DMS 273 (cell line): ENCODE data around the gene VRK2.
"Not testable (repeated sequence)": the region's sequence is repeated elsewhere in the genome, so short reads cannot be mapped to it uniquely, and the experiment has no call there.

ENCODE experiments used
- DNase-seq: peaks from one replicate; lab custom pipeline; 2025; ENCODE audit not compliant: unreplicated experiment; lab: John Stamatoyannopoulos, UW

The VRK2 gene

DNA sequence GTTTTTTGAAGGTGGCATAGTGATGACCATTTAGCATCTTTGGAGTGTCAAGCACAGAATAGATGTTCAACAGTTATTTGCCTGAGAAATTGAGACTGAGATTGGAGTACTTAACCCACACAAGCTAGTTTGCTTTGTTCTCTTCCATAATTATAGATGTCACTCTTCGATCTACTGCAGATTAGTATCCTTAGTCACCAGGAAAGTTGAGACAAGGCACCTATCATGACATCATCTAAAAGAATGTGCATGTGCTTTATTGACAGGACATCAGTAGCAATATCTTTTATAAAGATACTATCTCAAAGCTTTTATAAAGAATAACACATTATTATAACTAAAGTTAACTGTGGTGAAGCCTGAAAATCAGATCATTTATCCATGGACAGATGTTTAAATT is 6.4 kb downstream of the VRK2 start:
- DNase-seq = peak; percentile 15

DNA sequence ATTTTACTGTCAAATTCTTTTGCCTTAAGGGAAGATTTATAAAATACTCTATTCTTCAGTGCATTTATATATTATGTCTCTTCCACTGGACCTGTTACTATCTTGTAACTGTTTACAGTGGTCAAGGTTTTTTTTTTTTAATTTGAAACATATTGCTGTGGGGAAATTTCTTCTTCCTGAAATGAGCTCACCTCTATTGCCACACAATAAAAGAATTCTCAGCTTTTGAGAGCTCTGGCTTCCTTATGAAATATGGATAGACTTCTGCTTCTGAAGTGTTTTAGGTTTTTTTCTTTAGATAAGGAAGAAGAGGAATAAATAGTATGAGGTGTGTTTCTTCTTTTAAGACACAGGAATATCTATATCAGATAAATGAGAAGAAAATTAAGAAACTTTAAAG is 7.7 kb downstream of the VRK2 start:
- no peak for DNase-seq

DNA sequence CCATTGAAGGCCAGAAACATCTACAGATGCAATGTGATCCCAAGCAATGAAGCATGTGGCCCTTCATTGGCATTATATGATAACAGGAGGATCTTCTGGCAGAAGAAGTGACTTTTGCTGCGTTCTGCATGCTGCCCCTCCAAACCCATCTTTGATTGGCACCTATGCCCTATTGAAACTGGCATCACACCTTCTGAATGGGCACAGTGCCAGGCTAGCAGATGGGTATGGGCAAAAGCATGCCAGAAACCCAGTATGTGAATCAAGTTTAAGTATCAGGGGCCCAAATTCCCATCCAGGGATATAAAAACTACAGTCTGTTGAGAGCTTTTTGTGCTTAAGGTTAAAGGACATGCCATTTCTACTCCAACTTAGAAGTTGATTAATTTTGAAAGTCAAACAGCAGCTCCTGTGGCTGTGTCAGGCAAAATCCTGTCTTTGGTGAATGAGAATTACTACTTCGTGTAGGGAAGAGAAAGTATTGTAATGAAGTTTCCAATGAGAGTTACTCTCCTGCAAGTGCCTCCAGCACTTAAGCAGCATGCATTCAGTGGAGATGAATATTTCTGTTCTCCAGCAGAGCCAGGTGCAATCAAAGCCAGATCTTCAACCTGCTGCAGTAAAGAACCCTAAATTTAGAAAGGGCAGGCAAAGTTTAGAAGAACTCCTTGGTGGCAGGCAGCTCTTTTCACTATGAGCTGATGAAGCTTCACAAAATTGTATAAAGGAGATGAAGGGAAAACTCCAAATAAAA is 8.6 kb downstream of the VRK2 start:
- DNase-seq = peak; percentile 80

DNA sequence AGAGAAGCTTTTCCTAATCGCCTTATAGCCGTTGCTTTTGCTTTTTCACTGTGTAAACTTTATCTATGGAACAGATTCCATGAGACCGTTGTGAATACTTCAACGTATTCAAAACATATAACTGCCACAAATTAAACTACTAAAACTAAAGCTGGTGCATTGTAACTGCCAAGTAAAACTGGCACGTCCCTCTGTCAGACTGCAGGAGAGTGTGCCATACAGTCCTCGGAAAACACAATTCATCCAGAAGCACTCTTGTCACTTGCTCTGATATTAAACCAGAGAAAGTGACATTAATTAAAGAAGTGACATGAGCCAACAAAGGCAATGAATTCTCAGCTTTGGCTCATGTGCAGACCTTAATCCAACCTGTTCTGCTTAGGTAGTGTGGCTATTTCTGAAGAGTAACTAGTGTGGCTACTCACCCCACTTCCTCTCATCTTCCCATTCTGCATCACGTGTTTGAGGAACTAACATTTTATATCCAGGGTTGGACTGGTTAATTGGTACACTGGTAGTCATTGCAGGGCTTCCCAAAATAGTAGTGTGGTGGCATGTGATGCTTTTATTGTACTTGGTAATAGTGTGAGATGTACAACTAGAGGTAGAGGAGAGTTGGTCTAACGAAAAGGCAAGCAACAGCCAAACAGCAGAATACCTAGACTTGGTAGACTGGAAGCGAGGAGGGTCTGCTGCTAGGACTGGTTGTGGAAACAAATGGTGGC is 9.7 kb downstream of the VRK2 start:
- DNase-seq = no peak

DNA sequence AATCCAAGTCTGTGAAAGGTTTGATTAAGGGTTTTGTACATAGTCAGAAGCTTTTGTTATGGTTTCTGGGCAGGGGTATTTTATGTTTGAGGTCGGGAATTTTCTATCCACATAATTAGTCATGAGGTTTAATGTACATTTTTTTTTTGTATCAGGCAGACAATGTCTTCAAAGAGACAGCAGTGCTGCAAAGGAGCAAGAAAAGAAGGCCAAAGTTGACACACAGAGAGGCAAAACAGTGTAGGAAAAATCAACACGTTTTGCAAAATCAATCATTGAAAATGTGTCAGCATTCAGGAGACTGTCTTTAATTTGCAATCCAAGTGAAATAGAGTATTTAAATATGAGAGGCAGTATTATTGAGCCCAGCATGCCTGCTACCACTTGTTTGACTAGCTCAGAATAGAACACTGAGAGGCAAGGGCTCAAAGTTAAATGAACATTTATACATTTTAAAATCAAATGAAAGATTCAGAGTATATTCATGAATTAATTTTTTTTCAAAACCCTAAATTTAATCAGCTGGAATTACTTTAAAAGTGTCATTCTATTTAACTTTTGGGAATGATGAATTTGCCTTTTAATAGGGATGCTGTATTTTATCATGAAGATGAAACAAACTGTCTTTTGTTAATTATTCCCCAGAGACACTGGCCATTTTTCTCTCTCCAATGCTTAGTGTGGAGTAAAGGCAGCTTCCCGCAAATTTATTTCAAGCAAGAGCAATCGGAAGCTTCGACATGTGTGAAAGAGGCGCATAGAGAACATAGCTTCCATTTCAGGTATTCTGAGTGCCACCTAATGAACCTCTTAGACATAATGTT is 11.3 kb downstream of the VRK2 start:
- no peak for DNase-seq

DNA sequence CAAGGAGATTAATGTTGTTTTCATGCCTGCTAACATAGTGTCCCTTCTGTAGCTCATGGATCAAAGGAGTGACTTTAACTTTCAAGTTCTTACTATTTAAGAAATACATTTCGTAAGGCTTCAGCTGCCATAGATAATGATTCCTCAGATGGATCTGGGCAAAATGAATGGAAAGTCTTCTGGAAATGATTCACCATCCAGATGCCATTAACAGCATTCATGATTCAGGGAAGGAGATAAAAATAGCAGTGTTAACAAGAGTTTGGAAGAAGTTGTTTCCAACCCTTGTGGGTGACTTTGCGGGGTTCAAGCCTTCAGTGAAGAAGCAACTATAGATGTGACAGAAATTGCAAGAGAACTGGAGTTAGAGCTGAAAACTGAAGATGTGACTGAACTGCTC is 17.0 kb downstream of the VRK2 start:
- DNase-seq = no peak

DNA sequence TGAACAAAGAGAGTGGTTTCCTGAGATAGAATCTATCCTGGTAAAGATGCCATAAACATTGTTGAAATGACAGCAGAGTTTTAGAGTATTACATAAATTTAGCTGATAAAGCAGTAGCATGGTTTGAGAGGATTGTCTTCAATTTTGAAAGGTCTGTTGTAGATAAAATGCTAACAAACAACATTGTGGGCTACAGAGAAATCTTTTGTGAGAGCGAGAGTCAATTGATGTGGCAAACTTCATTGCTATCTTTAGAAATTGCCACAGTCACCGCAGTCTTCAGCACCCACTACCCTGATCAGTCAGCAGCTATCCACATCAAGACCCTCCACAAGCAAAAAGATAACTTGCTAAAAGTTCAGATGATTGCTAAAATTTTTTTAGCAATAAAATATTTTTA is 17.5 kb downstream of the VRK2 start:
- no peak for DNase-seq

DNA sequence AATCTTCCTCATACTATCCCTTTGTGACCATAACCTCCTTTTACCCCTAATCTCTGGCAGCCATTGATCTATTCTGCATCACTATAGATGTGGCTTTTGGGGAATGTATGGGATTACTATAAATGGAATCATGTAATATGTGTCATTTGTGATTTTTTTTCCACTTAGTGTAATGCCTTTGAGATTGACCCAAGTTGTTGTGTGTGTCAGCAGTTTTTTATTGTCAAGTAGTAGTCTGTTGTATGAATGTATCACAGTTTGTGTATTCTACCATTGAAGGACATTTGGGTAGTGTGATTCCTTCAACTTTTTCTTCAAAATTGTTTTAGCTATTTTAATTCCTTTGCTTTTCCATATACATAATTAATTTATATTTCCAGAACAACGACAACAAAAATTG is 18.6 kb downstream of the VRK2 start:
- DNase-seq = no peak

DNA sequence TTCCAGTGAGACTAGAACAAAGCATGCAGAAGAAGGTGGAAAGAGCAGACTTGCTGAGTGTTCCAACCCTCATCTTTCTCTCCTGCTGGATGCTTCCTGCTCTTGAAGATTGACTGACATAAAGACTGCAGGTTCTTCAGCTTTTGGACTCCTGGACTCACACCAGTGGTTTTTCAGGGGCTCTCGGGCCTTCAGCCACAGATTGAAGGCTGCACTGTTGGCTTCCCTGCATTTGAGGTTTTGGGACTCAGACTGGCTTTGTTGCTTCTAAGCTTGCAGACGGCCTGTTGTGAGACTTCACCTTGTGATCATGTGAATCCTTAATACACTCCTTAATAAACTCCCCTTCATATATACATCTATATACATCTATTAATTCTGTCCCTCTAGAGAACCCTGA is 20.4 kb downstream of the VRK2 start:
- no peak for DNase-seq

DNA sequence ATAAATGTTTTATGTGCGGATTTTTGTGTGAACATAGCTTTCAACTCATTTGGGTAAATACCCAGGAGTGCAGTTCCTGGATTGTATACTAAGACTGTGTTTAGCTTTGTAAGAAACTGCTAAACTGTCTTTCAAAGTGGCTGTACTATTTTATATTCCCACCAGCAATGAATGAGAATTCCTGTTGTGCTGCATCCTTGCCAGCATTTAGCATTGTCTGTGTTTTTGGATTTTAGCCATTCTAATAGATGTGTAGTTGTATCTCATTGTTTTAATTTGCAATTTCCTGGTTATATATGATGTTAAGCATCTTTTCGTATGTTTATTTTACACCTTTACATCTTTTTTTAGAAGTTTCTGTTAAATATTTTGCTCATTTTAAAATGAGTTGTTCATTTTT is 24.2 kb downstream of the VRK2 start:
- no peak for DNase-seq

DNA sequence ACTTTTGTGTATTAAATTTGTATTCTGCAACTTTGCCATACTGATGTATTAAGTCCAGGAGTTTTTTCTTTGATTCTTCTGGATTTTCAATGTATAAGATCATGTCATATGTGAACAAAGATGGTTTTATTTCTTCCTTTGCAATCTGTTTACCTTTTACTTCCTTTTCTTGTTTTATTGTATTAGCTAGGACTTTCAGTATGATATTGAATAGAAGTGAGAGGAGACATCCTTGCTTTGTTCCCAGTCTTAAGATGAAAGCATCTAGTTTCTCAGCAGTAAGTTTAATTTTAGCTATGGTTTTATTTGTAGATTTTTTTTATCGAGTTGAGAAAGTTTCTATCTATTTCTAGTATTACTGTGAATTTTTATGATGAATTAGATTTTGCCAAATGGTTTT is 25.5 kb downstream of the VRK2 start:
- no peak for DNase-seq

DNA sequence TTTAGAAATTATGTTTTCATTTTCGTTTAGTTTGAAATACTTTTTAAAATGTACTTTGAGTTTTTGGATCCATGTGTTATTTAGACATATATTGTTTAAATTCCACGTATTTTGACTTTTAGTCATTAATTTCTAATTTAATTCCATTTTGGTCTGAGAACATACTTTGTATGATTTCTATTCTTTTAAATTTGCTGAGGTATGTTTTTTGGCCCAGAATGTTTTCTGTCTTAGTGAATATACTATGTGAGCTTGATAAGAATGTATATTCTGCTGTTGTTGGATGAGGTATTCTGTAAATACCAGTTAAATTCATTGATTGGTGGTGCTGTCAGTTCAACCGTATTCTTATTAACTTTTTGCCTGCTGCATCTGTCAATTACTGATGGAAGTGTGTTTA is 26.4 kb downstream of the VRK2 start:
- no peak for DNase-seq

DNA sequence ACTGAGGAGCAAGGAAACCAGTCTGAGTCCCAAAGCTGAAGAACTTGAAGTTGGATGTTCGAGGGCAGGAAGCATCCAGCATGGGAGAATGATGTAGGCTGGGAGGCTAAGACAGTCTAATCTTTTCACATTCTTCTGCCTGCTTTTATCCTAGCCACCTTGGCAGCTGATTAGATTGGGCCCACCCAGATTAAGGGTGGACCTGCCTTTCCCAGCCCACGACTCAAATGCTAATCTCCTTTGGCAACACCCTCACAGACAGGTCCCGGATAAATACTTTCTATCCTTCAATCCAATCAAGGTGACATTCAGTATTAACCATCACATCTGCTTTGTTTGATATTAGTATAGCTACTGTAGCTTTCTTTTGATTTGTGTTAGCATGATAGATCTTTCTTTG is 27.1 kb downstream of the VRK2 start:
- no peak for DNase-seq

DNA sequence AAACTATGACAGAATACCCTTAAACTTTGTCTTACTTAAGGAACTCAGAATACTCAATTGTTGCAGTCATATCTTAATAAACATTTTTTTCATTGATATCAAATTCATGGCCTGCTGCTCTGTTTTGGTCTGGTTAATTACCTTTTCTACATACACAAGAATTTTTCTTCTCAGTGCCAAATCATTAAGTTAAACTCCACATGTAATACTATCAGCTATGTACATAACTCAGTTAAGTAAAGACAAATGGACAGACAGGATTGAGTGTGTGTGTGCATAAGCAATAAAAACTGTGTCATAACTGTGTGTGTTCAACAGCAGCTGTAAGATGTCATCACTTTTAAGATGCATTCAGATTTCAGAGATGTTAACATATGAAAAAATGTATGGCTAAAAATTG is 34.4 kb downstream of the VRK2 start:
- no peak for DNase-seq

DNA sequence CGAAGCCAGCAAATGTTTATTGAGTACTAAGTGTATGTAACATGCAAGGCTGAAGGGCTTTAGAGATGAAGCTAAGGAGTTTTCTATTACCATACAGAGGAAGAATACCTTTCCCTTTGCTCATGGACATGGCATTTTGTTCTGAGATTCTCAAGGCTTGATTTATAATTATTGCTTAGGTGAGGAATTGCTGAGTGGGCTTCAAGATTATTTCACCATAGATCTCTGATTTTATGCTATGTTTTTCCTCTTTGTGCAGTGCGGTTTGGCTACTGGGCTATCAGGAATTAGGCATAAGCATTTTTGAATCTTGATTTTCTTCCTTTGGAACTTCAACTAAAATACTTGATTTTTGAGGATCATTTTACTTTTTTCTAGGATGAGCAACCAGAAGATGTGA is 42.5 kb downstream of the VRK2 start:
- DNase-seq = no peak

DNA sequence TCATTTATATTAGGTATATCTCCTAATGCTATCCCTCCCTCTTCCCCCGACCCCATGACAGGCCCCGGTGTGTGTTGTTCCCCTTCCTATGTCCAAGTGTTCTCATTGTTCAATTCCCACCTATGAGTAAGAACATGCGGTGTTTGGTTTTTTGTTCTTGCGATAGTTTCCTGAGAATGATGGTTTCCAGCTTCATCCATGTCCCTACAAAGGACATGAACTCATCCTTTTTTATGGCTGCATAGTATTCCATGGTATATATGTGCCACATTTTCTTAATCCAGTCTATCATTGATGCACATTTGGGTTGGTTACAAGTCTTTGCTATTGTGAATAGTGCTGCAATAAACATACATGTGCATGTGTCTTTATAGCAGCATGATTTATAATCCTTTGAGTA is 46.2 kb downstream of the VRK2 start:
- not testable (repeated sequence) for DNase-seq

DNA sequence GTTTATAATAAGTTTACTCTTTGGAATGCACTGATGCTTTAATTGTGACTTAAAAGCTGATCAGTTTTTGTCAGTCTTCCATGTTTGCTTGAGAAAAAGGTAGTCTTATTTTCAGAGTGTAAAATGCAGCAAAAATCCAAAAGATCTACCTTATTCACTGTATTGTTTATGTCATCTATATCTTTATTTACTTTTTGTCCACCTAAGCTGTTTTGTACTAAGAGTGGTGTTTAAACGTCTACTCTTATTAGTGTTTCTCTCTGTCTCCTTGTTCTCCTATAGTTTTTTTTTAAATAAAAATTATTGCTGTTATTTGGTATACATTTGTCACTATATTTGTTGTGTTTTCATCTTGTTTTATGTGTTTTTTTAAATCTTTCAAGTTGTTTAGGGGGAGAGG is 50.4 kb downstream of the VRK2 start:
- DNase-seq = no peak

DNA sequence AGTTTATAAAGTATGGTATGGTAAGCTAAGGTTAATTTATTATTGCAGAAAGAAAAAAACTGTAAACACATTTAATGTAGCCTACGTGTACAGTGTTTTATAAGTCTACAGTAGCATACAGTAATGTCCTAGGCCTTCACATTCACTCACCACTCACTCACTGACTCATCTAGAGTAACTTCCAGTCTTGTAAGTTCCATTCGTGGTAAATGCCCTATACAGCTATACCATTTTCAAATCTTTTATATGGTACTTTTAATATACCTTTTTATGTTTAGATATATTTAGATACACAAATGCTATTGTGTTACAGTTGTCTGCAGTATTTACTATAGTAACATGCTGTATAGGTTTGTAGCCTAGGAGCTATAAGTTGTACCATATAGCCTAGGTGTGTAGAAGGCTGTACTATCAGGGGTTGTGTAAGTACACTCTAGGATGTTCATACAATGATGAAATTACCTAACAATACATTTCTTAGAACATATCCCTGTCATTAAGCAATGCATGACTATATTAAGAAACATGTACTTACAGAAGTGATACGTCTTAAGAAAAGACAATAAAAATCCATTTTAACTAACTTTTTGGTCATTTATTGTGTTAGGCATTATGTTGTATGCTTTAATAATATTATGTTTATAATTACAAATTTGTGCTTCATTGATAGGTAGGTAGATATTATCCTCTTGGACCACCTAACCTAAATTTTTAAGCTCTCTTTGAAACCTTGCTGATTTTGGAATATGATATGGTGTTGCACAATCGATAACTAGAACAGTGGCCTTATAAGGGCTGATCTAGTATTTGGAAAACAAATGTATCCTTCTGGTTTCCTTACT is 51.9 kb downstream of the VRK2 start:
- DNase-seq = no peak

DNA sequence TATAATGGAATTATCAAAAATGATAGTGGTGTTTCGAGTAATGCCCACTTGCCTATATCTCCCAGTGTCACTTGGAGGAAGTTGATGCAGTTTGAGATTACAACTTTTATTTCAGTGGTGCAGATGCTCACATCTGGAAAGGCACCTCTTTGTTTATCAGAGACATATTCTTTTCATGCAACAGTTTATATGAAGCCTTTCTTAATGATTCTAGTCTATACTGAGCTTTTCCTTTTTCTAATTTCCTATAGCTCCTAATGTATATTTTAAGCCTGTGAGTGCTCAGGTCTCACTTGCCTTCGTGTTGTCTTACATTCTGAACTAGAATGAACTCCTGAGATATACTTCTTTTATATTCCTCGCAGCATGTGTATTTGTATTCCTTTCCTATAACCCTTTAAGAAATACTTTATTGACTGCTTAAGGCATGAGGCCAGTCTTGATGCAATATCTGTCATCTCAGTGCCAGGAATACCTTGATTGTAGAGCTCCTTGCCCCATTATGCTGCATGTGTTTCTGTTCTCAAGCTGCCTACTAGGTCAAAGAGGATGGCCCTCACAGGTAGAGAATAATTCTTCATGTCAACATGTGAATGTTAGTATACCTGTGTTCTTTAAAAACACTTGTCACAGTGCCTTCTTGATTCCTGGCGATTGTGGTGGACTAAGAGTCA is 52.6 kb downstream of the VRK2 start:
- no peak for DNase-seq

DNA sequence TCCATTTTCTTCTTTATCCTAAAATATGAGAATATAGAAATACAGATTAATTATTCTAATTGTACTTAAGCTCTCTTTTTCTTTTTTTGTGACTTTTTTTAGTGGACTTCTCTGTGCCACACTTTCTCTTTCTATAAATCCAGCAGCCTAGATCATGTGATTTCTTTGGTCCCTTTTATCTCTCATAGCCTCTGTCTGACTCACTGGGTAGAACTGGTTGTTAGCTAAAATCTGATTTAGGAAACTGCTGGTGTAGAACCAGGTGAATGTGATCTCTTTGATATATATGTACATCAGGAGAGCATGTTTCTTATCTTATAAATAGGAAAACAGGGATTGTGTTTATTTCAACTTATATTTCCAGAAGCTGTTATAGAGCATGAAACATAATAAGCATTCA is 54.9 kb downstream of the VRK2 start:
- DNase-seq = no peak

DNA sequence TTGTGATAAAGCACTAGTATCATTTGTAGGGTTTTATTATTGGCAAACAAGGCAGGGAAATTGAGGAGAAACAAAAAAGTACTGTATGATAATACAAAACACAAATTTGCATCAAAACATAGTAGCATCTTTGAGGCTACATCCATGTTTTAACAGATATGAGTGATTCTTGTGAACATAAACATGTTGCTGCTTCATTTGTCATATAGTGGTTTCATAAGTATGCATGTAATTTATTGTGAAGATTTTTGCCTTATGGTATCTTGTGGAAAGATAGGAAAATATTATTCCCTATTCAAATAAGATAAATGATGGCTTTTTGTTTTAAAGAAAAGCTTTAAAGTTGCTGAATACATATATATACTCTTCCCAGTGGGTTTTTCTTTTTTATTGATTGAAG is 60.3 kb downstream of the VRK2 start:
- no peak for DNase-seq
